Ascending aorta (tissue), 2 donors: ENCODE results near the gene GUSB. TPM values are rescaled to one million over a fixed set of nuclear protein-coding genes. Genes with fewer than 3 reads are reported as not detected.

Source experiments
- DNase-seq, 2 donors: peaks; one replicate each; pipeline ENCODE4 v3.0.0-alpha.2; 2019; ENCODE audit warnings: low spot score in 2 of 2
- H3K27ac ChIP-seq, 2 donors: fragments of 200-600 bp; sonication (generic); one replicate each; pipeline ENCODE4 v1.5.1; 2016 to 2017; ENCODE audit warnings: mild to moderate bottlenecking in 1 of 2
- H3K27me3 ChIP-seq: fragments of 200-600 bp; sonication (generic); one replicate; pipeline ENCODE4 v1.5.1; 2017
- H3K36me3 ChIP-seq, 2 donors: fragments of 200-600 bp; sonication (generic); one replicate each; pipeline ENCODE4 v1.5.1; 2016
- H3K4me1 ChIP-seq, 2 donors: fragments of 200-600 bp; sonication (generic); one replicate each; pipeline ENCODE4 v1.5.1; 2016 to 2017; ENCODE audit warnings: mild to moderate bottlenecking in 1 of 2
- H3K4me3 ChIP-seq, 2 donors: fragments of 200-600 bp; sonication (generic); one replicate each; pipeline ENCODE4 v1.5.1; 2016 to 2017; ENCODE audit warnings: mild to moderate bottlenecking in 1 of 2
- H3K9me3 ChIP-seq, 2 donors: fragments of 200-600 bp; sonication (generic); one replicate each; pipeline ENCODE4 v1.5.1; 2016
- intact Hi-C: fragments of 100-400 bp; cut with DNase I; formaldehyde crosslinking; loops from one replicate; pipeline ENCODE4 v1.15.1; 2023
- total RNA-seq: library from RNA; depleted of rRNA; stranded (reverse); fragments of >200 nt; gene quantifications from one replicate; pipeline ENCODE4 v1.1.0, GENCODE V29; 2016
- TF ChIP-seq, protein P1 (sequence below), 3 experiments: fragments of 200-600 bp in 2 of 3; fragments of 450-650 bp in 1 of 3; sonication (generic) in 2 of 3; IDR thresholded peaks; one replicate each; pipeline ENCODE4 v1.5.1; 2016 to 2019; ENCODE audit warnings: antibody characterized with exemption in 3 of 3, mild to moderate bottlenecking in 1 of 3, moderate library complexity in 1 of 3

GUSB gene
- total RNA-seq, 1 donor from 2014 or later: 8.7 TPM

DNA sequence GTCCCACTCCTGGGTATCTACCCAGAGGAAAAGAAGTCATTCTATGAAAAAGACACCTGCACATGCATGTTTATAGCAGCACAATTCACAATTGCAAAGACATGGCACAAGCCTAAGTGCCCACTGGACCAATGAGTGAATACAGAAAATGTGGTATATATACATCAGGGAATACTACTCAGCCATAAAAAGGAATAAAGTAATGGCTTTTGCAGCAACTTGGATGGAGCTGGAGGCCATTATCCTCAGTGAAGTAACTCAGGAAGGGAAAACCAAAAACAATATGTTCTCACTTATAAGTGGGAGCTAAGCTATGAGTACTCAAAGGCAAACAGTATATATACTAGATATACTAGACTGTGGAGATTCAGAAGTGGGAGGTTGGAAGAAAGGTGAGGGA lies 55.4 kb downstream of the GUSB start:
- H3K4me1 ChIP-seq: no peaks in the 10 kb centered on the region
- H3K27me3 ChIP-seq: no peaks in the 10 kb centered on the region
- no peak for DNase-seq
- TF ChIP-seq, protein P1, sequence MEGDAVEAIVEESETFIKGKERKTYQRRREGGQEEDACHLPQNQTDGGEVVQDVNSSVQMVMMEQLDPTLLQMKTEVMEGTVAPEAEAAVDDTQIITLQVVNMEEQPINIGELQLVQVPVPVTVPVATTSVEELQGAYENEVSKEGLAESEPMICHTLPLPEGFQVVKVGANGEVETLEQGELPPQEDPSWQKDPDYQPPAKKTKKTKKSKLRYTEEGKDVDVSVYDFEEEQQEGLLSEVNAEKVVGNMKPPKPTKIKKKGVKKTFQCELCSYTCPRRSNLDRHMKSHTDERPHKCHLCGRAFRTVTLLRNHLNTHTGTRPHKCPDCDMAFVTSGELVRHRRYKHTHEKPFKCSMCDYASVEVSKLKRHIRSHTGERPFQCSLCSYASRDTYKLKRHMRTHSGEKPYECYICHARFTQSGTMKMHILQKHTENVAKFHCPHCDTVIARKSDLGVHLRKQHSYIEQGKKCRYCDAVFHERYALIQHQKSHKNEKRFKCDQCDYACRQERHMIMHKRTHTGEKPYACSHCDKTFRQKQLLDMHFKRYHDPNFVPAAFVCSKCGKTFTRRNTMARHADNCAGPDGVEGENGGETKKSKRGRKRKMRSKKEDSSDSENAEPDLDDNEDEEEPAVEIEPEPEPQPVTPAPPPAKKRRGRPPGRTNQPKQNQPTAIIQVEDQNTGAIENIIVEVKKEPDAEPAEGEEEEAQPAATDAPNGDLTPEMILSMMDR (IDR thresholded peaks at IDR 0.05): no peak
- no peaks in the 10 kb centered on the region for H3K9me3 ChIP-seq
- H3K36me3 ChIP-seq: no peaks in the 10 kb centered on the region
- H3K27ac ChIP-seq: no peak overlapping the region
- no peak overlapping the region for H3K4me3 ChIP-seq
- intact Hi-C loops: no loop called here

DNA sequence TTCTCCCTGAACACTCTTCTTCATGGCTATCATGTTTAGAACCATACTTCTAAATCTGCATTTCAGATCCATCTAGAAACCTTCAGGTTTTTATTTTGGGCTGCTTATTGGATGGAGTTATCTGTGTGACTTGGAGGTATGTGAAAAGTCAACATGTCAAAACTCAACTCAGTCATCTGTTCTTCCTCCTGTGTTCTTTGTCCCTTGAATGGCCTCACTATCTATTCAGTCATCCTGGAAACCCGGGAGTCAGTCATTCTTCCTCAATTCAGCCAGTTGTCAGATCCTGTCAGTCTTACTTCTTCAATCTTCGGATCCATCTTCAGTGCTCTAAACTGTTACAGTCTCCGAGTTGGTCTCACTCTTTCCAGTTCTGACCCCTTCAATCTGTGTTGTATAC lies 57.0 kb downstream of the GUSB start:
- Histone ChIP-seq H3K36me3 (no peaks in the 10 kb centered on the region), H3K27me3 (no peaks in the 10 kb centered on the region), H3K4me1 (no peaks in the 10 kb centered on the region), H3K9me3 (no peaks in the 10 kb centered on the region), H3K27ac (no peak overlapping the region), H3K4me3 (no peak overlapping the region)
- TF ChIP-seq, protein P1 (IDR thresholded peaks at IDR 0.05): no peak
- intact Hi-C loops: no loop called here
- no peak for DNase-seq

DNA sequence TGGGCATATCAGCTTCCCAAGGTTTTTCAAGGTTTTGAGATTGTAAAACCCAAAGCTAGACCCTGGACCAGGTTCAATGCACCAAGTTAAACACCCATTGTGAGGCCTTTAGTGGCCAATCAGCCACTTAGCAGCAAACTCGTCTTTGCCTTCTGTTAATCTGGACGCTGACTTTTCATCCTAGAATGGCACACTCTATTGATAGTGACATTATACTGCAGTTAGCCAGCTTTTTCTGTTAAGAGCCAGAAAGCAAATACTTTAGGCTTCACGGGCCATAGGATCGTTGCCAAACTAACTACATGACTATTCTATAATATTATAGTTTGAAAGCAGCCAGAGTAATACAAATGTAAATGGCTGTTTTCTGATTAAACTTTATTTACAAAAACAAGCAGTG lies 57.8 kb downstream of the GUSB start:
- no peaks in the 10 kb centered on the region for H3K27me3 ChIP-seq
- DNase-seq: no peak
- intact Hi-C loops: no loop called here
- H3K36me3 ChIP-seq: no peaks in the 10 kb centered on the region
- no peak overlapping the region for H3K27ac ChIP-seq
- no peaks in the 10 kb centered on the region for H3K4me1 ChIP-seq
- TF ChIP-seq, protein P1 (IDR thresholded peaks at IDR 0.05): no peak
- H3K9me3 ChIP-seq: no peaks in the 10 kb centered on the region
- H3K4me3 ChIP-seq: no peak overlapping the region

DNA sequence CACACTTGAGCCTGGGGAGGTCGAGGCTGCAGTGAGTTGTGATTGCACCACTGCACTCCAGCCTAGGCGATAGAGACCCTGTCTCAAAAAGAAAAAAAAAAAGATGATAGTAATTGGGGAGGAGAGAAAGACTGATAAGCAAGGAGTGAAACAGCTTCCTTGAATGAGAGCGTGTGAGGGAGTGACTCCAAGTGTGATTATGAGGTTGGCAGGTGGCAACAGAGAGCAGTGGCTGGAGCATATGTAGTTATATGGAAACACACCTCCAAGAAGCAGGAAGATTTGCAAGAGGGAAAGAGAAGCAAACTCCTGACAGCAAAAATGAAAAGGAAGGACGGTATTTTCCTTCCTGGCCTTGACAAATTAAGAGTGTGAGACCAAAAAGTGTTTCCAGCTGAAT lies 58.7 kb downstream of the GUSB start:
- TF ChIP-seq, protein P1 (IDR thresholded peaks at IDR 0.05): no peak
- H3K9me3 ChIP-seq: no peaks in the 10 kb centered on the region
- intact Hi-C loops: no loop called here
- H3K27ac ChIP-seq: no peak overlapping the region
- DNase-seq: no peak
- H3K4me3 ChIP-seq: no peak overlapping the region
- no peaks in the 10 kb centered on the region for H3K36me3 ChIP-seq
- no peaks in the 10 kb centered on the region for H3K4me1 ChIP-seq
- no peaks in the 10 kb centered on the region for H3K27me3 ChIP-seq

DNA sequence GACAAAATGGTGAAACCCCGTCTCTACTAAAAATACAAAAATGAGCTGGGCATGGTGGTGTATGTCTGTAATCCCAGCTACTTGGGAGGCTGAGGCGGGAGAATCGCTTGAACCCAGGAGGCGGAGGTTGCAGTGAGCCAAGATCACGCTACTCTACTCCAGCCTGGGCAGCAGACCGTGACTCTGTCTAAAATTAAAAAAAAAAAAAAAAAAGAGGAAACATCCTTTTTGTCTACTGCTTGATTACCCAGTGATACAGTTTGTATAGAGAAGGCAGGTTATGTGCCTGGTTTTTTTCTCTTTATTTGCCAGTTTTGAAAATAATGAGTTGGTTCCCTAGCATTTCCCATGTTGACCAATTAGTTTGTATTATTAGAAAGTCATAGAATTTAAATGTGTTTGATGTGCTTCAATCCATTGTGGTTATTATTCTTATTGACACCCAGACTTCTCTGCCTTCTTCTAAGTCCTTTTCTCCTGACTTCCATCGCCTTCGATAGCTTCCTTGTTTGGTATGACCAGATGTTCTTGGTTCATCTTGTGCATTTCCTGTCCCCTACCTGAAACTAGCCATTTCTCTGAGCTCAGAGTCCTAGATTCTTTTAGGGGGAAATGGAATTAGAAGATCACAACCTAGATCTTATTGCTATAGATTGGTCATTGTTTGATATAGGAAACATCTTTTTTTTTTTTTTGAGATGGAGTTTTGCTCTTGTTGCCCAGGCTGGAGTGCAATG lies 65.9 kb downstream of the GUSB start:
- H3K36me3 ChIP-seq: no peaks in the 10 kb centered on the region
- no peak for DNase-seq
- no peak overlapping the region for H3K4me3 ChIP-seq
- H3K4me1 ChIP-seq: no peaks in the 10 kb centered on the region
- H3K27ac ChIP-seq: no peak overlapping the region
- TF ChIP-seq, protein P1 (IDR thresholded peaks at IDR 0.05): no peak
- intact Hi-C loops: no loop called here
- H3K9me3 ChIP-seq: no peaks in the 10 kb centered on the region
- H3K27me3 ChIP-seq: no peaks in the 10 kb centered on the region

DNA sequence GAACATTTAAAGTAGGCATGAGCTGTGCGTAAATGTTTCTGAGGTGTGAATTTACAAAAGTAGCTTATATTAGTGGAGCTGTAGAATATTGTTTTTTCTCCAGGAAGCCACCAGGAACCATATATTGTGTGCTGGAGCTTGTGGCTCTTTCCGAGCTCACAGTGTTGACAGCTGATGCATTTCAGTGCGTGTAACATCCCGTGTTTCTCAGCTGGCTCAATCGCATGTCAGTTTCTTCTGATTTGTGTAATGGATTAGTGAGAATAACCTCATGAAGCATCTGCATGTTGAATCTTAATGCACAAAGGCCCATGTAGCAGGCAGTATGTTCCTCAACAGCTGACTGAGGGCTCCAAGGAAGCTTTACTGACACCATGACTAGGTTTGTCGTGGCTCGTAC lies 69.8 kb downstream of the GUSB start:
- Histone ChIP-seq H3K27me3 (no peaks in the 10 kb centered on the region), H3K9me3 (no peaks in the 10 kb centered on the region)
- intact Hi-C loops: no loop called here

More for the DNA sequence above, 69.8 kb downstream of the GUSB start:
- TF ChIP-seq, protein P1 (IDR thresholded peaks at IDR 0.05): no peak
- H3K27ac ChIP-seq: no peak overlapping the region
- DNase-seq: no peak
- no peak overlapping the region for H3K4me3 ChIP-seq
- no peaks in the 10 kb centered on the region for H3K4me1 ChIP-seq
- no peaks in the 10 kb centered on the region for H3K36me3 ChIP-seq
